Adrenal gland (tissue), 12 donors: ENCODE measurements around the gene LPIN1. TPM values are rescaled to one million over a fixed set of nuclear protein-coding genes. Genes with fewer than 3 reads are reported as not detected.

Source experiments
- DNase-seq, 7 donors: peaks; one replicate each; pipeline ENCODE4 v3.0.0-alpha.2; 2019 to 2020
- H3K27ac ChIP-seq, 5 donors: fragments of 200-600 bp; sonication (generic) in 4 of 5; 1 replicate in 3 of 5; 2 replicates in 2 of 5; pipeline versions ENCODE4 v1.5.1 to v1.8.0; 2016 to 2020; ENCODE audit warnings: mild to moderate bottlenecking in 1 of 5
- H3K27me3 ChIP-seq: fragments of 200-600 bp; 2 replicates; pipeline ENCODE4 v1.8.0; 2021
- H3K36me3 ChIP-seq, 2 donors: fragments of 200-600 bp; replicated peaks in 1 of 2; 1 replicate in 1 of 2; 2 replicates in 1 of 2; pipeline versions ENCODE4 v1.5.1 to v1.8.0; 2018 to 2022
- H3K4me1 ChIP-seq, 2 donors: fragments of 200-600 bp; replicated peaks in 1 of 2; 1 replicate in 1 of 2; 2 replicates in 1 of 2; pipeline versions ENCODE4 v1.5.1 to v1.8.0; 2018 to 2021
- H3K4me3 ChIP-seq, 4 donors: fragments of 200-600 bp; sonication (generic) in 3 of 4; one replicate each; pipeline ENCODE4 v1.5.1; 2016 to 2018
- H3K9me3 ChIP-seq, 3 donors: fragments of 200-600 bp; sonication (generic) in 1 of 3; replicated peaks in 1 of 3; 1 replicate in 2 of 3; 2 replicates in 1 of 3; pipeline versions ENCODE4 v1.5.1 to v1.8.0; 2016 to 2021
- CTCF ChIP-seq, 6 experiments: fragments of 450-650 bp in 4 of 6; fragments of 200-600 bp in 2 of 6; sonication (generic) in 1 of 6; IDR thresholded peaks; 1 replicate in 5 of 6; 2 replicates in 1 of 6; pipeline versions ENCODE4 v1.5.1 to v1.8.0; 2016 to 2021; ENCODE audit warnings: antibody characterized with exemption in 6 of 6, mild to moderate bottlenecking in 2 of 6, moderate library complexity in 1 of 6
- POLR2A ChIP-seq, 2 donors: fragments of 450-650 bp; IDR thresholded peaks; one replicate each; pipeline ENCODE4 v1.6.1; 2017; ENCODE audit warnings: antibody characterized with exemption in 2 of 2, mild to moderate bottlenecking in 2 of 2, moderate library complexity in 1 of 2
- WGBS, 4 donors: extraction: QIAGEN DNeasy Blood & Tissue Kit in 2 of 4; methylation state at CpG; one replicate each; pipeline versions ENCODE4 v1.1.5 to v1.1.7; 2013 to 2017; 5-methylcytosine and 5-hydroxymethylcytosine counted together
- intact Hi-C, 2 donors: fragments of 100-400 bp; cut with DNase I; formaldehyde crosslinking; loops; one replicate each; pipeline versions ENCODE4 v1.14.1 to v1.15.0; 2022 to 2023
- polyA plus RNA-seq, 3 donors: library from polyadenylated mRNA; stranded (reverse); fragments of 200-250 nt in 2 of 3; fragments of 350-450 nt in 1 of 3; fragmentation: Illumina TruSeq in 1 of 3; extraction: RNeasy Lipid Tissue Mini Kit (QIAGEN cat#74804) in 1 of 3; gene quantifications; one replicate each; pipeline ENCODE4 v1.2.3, GENCODE V29; 2013 to 2014
- total RNA-seq, 9 donors: library from RNA; depleted of rRNA in 4 of 9; stranded (reverse); fragments of >200 nt in 4 of 9; fragments of 120-200 nt in 1 of 9; fragmentation: NEBNext Ultra II Directional in 1 of 9; extraction: Animal tissue kit (Norgen Biotek cat#: 25700) in 1 of 9; gene quantifications; one replicate each; pipeline versions ENCODE4 v1.1.0 to v1.2.4, GENCODE V29; 2013 to 2023
- donor health status: healthy with polysubstance abuse.
- donor health status: Bipolar disorder and iron deficiency.
- donor health status: DM: yes; HTN: yes; CAD: no.
- donor health status: DM: no; HTN: no; CAD: no.
- donor health status: DM: no; HTN: no; CAD: no.
- donor health status: DM: yes; HTN: yes; CAD: no.

Gene LPIN1
- total and polyA plus RNA-seq, 12 donors, result 17.0 to 58.5 (median 36.8) TPM

DNA sequence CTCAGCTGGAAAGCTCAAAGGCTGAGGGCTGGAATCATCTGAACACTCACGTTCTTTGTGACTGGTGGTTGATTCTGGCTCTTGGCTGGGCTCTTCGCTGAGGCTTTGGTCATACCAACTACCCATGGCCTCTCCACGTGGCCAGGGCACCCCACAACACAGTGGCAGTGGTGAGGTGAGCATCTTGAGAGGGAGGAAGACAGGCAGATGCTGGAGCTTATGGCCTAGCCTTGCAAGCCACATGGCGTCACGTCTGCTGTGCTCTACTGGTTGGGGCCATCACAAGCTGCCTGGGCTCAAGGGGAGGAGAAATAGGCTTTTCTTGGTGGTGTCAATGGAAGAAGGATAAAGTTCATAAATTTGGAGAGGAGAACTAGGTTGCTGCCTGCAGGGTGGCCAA is 19.6 kb downstream of the LPIN1 start:
- Histone ChIP-seq H3K27ac (no peak overlapping the region), H3K36me3 (peaks cover 0 to 37% of the 10 kb centered on the region in 2 donors), H3K4me3 (no peak overlapping the region), H3K4me1 (no peaks in the 10 kb centered on the region), H3K9me3 (no peaks in the 10 kb centered on the region), H3K27me3 (no peaks in the 10 kb centered on the region)
- intact Hi-C loops, result no loop called here
- WGBS, 4 donors, result 85 to 100% (median 92%) methylated on average over 2 to 5 of the region's 5 CpGs
- TF ChIP-seq CTCF (IDR thresholded peaks at IDR 0.05) (no peak), POLR2A (IDR thresholded peaks at IDR 0.05) (no peak)
- peak in 1 of 7 donors; percentile 36 for DNase-seq

GRCh38 chr2:11767779-11768178 is 21.3 kb downstream of the LPIN1 start:
- 82 to 90% (median 84%) methylated on average over 7 of the region's 7 CpGs for WGBS, 4 donors
- no peak for TF ChIP-seq POLR2A (IDR thresholded peaks at IDR 0.05)
- no peak for TF ChIP-seq CTCF (IDR thresholded peaks at IDR 0.05)
- no peaks in the 10 kb centered on the region for H3K4me1 ChIP-seq
- peaks cover 0 to 50% of the 10 kb centered on the region in 2 donors for H3K36me3 ChIP-seq
- no peak overlapping the region for H3K27ac ChIP-seq
- peak in 1 of 7 donors; percentile 28 for DNase-seq
- no peaks in the 10 kb centered on the region for H3K27me3 ChIP-seq
- no peak overlapping the region for H3K4me3 ChIP-seq
- H3K9me3 ChIP-seq, result no peaks in the 10 kb centered on the region
- intact Hi-C loops, result no loop called here

- no peaks in the 10 kb centered on the region for H3K4me1 ChIP-seq
- H3K36me3 ChIP-seq, result peaks cover 0 to 56% of the 10 kb centered on the region in 2 donors
- no peak overlapping the region for H3K4me3 ChIP-seq
- no peaks in the 10 kb centered on the region for H3K9me3 ChIP-seq
- H3K27ac ChIP-seq, result no peak overlapping the region
- no peak for DNase-seq
- H3K27me3 ChIP-seq, result no peaks in the 10 kb centered on the region
- intact Hi-C loops, result no loop called here
- 67 to 91% (median 83%) methylated on average over 3 of the region's 3 CpGs for WGBS, 4 donors
- no peak for TF ChIP-seq CTCF (IDR thresholded peaks at IDR 0.05)
- no peak for TF ChIP-seq POLR2A (IDR thresholded peaks at IDR 0.05)
Observed at GRCh38 chr2:11768946-11769345, 22.5 kb downstream of the LPIN1 start.

GRCh38 chr2:11769516-11769915 is 23.1 kb downstream of the LPIN1 start:
- peaks cover 0 to 62% of the 10 kb centered on the region in 2 donors for H3K36me3 ChIP-seq
- intact Hi-C loops, result no loop called here
- WGBS, 4 donors, result 62 to 67% (median 64%) methylated on average over 3 of the region's 3 CpGs
- no peak overlapping the region for H3K27ac ChIP-seq
- no peaks in the 10 kb centered on the region for H3K27me3 ChIP-seq
- H3K4me3 ChIP-seq, result peak overlapping the region in 1 of 4 donors; percentile 8
- TF ChIP-seq POLR2A (IDR thresholded peaks at IDR 0.05), result no peak
- no peak for TF ChIP-seq CTCF (IDR thresholded peaks at IDR 0.05)
- no peaks in the 10 kb centered on the region for H3K9me3 ChIP-seq
- DNase-seq, result no peak
- no peaks in the 10 kb centered on the region for H3K4me1 ChIP-seq
